GM10847 (cell line): ENCODE results near the gene RAB31.

Experiments
- POLR2A ChIP-seq: IDR thresholded peaks from 2 replicates; pipeline ENCODE4 v1.6.1; 2011; ENCODE audit not compliant: insufficient read length; ENCODE audit errors: extremely low read depth

The RAB31 gene

GRCh38 chr18:9708057-9708433 lies at the start of gene RAB31:
RAB31 (plus strand) TSS chr18:9708301; CDS start chr18:9708406, 105 bp downstream.
- no peak for TF ChIP-seq POLR2A

GRCh38 chr18:9659499-9660375 lies 48.4 kb upstream of the RAB31 start:
- TF ChIP-seq POLR2A: no peak

- no peak for TF ChIP-seq POLR2A
Measured at GRCh38 chr18:9661564-9661963, 46.5 kb upstream of the RAB31 start.

GRCh38 chr18:9663377-9663776 lies 44.7 kb upstream of the RAB31 start:
- no peak for TF ChIP-seq POLR2A

GRCh38 chr18:9665314-9665713 lies 42.8 kb upstream of the RAB31 start:
- TF ChIP-seq POLR2A: no peak

- TF ChIP-seq POLR2A: no peak
Measured at GRCh38 chr18:9666548-9666947, 41.6 kb upstream of the RAB31 start.

- TF ChIP-seq POLR2A: no peak
Measured at GRCh38 chr18:9669016-9669415, 39.1 kb upstream of the RAB31 start.

GRCh38 chr18:9671214-9671613 lies 36.9 kb upstream of the RAB31 start:
- TF ChIP-seq POLR2A: no peak

- no peak for TF ChIP-seq POLR2A
Measured at GRCh38 chr18:9673296-9674251, 34.5 kb upstream of the RAB31 start.

GRCh38 chr18:9679125-9679524 lies 29.0 kb upstream of the RAB31 start:
- no peak for TF ChIP-seq POLR2A

- TF ChIP-seq POLR2A: no peak
Measured at GRCh38 chr18:9681217-9681616, 26.9 kb upstream of the RAB31 start.

- no peak for TF ChIP-seq POLR2A
Measured at GRCh38 chr18:9682572-9682971, 25.5 kb upstream of the RAB31 start.

- TF ChIP-seq POLR2A: no peak
Measured at GRCh38 chr18:9683418-9684396, 24.4 kb upstream of the RAB31 start.

- TF ChIP-seq POLR2A: no peak
Measured at GRCh38 chr18:9684881-9685614, 23.1 kb upstream of the RAB31 start.
